Caco-2 (cell line): ENCODE data around the gene MCUB. TPM values are rescaled to one million over a fixed set of nuclear protein-coding genes. Genes with fewer than 3 reads are reported as not detected.
A peak's percentile ranks its signal among the peaks of the same experiment; 100 is the strongest.

Source experiments
- BruUV-seq: library from RNA; stranded (reverse); fragments of 400-500 nt; replicated peaks from 2 replicates; lab custom pipeline; 2021; lab: Mats Ljungman, UMichigan
- CTCF ChIA-PET: fragments of 300-600 bp; sonication (Branson Sonifier 250); formaldehyde crosslinking; loops from one replicate; lab custom pipeline; 2022; ENCODE audit warnings: antibody characterized with exemption; lab: Charles Lee
- POLR2A ChIA-PET: fragments of 300-600 bp; sonication (Branson Sonifier 250); formaldehyde crosslinking; loops from one replicate; lab custom pipeline; 2022; ENCODE audit warnings: antibody characterized with exemption; lab: Charles Lee
- DNase-seq, 2 experiments: peaks; one replicate each; pipeline versions ENCODE4 v3.0.0 to v3.0.0-alpha.2; 2020 to 2022
- H3K27me3 ChIP-seq: replicated peaks from 2 replicates; pipeline ENCODE4 v1.6.0; 2011; ENCODE audit warnings: low read length; ENCODE audit not compliant: control insufficient read depth, insufficient read depth
- H3K36me3 ChIP-seq: 2 replicates; pipeline ENCODE4 v1.5.1; 2011; ENCODE audit warnings: low read length; ENCODE audit not compliant: control insufficient read depth, insufficient read depth
- H3K4me1 ChIP-seq: fragments of 250-450 bp; sonication (Bioruptor Pico); 2 replicates; pipeline ENCODE4 v1.5.1; 2020; ENCODE audit warnings: mild to moderate bottlenecking
- H3K4me3 ChIP-seq: 2 replicates; pipeline ENCODE4 v1.5.1; 2011; ENCODE audit warnings: low read depth, mild to moderate bottlenecking, control low read depth, low read length
- H3K9me3 ChIP-seq: fragments of 250-450 bp; sonication (Bioruptor Pico); 2 replicates; pipeline ENCODE4 v1.5.1; 2020; ENCODE audit warnings: mild to moderate bottlenecking, moderate library complexity
- H3K27ac Mint-ChIP-seq: one replicate; pipeline ENCODE4 v1.8.0; 2022; ENCODE audit warnings: mixed read lengths; ENCODE audit not compliant: unreplicated experiment
- H3K27me3 Mint-ChIP-seq: one replicate; pipeline ENCODE4 v1.8.0; 2022; ENCODE audit warnings: mixed read lengths; ENCODE audit not compliant: insufficient read depth, unreplicated experiment
- H3K36me3 Mint-ChIP-seq: one replicate; pipeline ENCODE4 v1.8.0; 2022; ENCODE audit warnings: mild to moderate bottlenecking, mixed read lengths; ENCODE audit not compliant: insufficient read depth, unreplicated experiment
- H3K4me1 Mint-ChIP-seq: one replicate; pipeline ENCODE4 v1.8.0; 2022; ENCODE audit warnings: low read depth, mixed read lengths; ENCODE audit not compliant: unreplicated experiment
- H3K4me3 Mint-ChIP-seq: one replicate; pipeline ENCODE4 v1.8.0; 2022; ENCODE audit warnings: mild to moderate bottlenecking, moderate library complexity, mixed read lengths; ENCODE audit not compliant: unreplicated experiment
- H3K9me3 Mint-ChIP-seq: one replicate; pipeline ENCODE4 v1.8.0; 2022; ENCODE audit warnings: mixed read lengths; ENCODE audit not compliant: unreplicated experiment
- CTCF ChIP-seq, 2 experiments: fragments of 200-600 bp in 1 of 2; IDR thresholded peaks; 1 replicate in 1 of 2; 2 replicates in 1 of 2; pipeline versions ENCODE4 v1.5.1 to v1.8.0; 2011 to 2022; ENCODE audit warnings: antibody characterized with exemption in 1 of 2, control low read depth in 1 of 2, inconsistent platforms in 1 of 2, low read depth in 1 of 2, low read length in 1 of 2, mild to moderate bottlenecking in 1 of 2, moderate library complexity in 1 of 2; ENCODE audit not compliant: insufficient read depth in 1 of 2, severe bottlenecking in 1 of 2, unreplicated experiment in 1 of 2
- intact Hi-C: fragments of 100-400 bp; cut with micrococcal nuclease; formaldehyde crosslinking; loops from one replicate; pipeline ENCODE4 v1.10.0; 2022; ENCODE audit not compliant: unreplicated experiment
- total RNA-seq: library from RNA; stranded (reverse); gene quantifications from 2 replicates; pipeline ENCODE4 v1.2.3, GENCODE V29; 2022

Gene MCUB
- total RNA-seq, 1 experiment from 2014 or later = 3.6 TPM

DNA sequence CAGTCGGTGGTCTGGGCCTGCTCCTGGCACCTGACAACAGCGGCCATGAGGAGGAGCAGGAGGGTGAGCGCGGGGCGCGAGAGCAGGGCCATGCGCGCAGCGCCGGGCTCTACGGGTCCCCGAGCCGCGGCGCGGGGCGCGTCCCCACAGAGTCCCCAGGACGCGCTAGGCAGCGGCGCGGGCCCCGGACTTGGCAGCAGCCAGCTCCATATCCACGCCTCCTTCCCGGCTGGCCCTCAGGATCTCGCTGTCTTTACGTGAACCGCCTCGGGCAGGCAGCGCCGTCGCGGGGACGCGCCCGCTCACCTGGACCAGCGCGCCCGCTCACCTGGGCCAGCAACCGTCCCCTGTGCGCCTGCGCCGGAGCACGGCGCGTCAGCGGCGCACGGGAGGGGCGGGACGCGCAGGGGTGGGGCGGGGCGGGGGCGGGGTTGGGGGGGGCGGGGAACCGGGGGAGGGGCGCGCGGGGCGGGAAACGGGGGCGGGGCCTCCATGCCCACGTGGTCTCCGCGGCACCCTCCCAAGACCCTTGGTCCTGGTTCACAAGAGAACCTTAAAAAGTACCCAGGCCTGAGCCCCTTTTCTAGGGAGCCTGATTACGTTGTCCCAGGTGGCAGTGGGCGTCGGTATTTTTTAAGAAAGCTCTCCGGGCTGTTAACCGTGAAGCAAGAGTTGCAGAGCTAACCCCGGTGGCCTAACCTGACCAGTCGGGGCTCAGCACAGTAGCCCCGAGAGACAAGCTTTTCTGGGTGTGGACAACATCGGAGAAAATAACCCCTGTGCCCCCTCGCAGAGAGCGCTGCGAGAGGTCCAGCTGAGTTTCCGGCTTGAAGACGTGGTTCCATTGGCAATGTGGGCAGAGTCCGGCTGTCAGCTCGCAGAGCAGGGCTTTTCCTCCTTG is 169.9 kb downstream of the MCUB start, which contains the start of gene PLA2G12A:
Gene PLA2G12A, minus strand, starts transcription at position 353 of the 901 bp plus-strand sequence. Its CDS starts 261 bp downstream, at position 92.
- CTCF ChIA-PET = interaction anchor here (0.5 to 1.4 kb wide), 5 partner anchors 26 to 494 kb away, joined by 3 to 6 read pairs (median 3); partner anchors contain the start of gene CASP6
- TF ChIP-seq CTCF (IDR thresholded peaks at IDR 0.05; ENCODE audit: insufficient read depth in 1 of 2, low read depth in 1 of 2, low read length in 1 of 2, severe bottlenecking in 1 of 2, unreplicated experiment in 1 of 2) = no peak
- DNase-seq = peak; percentile 93
- no peaks in the 10 kb centered on the region for H3K9me3 Mint-ChIP-seq
- peaks cover 9% of the 10 kb centered on the region for H3K4me1 Mint-ChIP-seq
- Histone ChIP-seq H3K4me3 (peak within 1 kb of the TSS; percentile 65), H3K4me1 (0 out of 2 replicates have a peak, but pooled peaks cover 5% of the 10 kb centered on the region), H3K9me3 (no peaks in the 10 kb centered on the region), H3K36me3 (no peaks in the 10 kb centered on the region), H3K27me3 (no peaks in the 10 kb centered on the region)
- POLR2A ChIA-PET = interaction anchor here (0.8 to 1.4 kb wide), 4 partner anchors 14 to 89 kb away, joined by 3 to 5 read pairs (median 4); partner anchors contain the start of gene CASP6
- H3K27me3 Mint-ChIP-seq = peaks cover 3% of the 10 kb centered on the region
- H3K4me3 Mint-ChIP-seq = peak within 1 kb of the TSS; percentile 86
- intact Hi-C loops = loop anchor here (1.0 to 5.0 kb wide), 4 partner anchors 27 to 298 kb away; partner anchors contain the start of genes CASP6, GAR1 and SEC24B
- no peaks in the 10 kb centered on the region for H3K36me3 Mint-ChIP-seq
- peak within 1 kb of the TSS; percentile 84 for H3K27ac Mint-ChIP-seq
- no TSS peak for BruUV-seq

DNA sequence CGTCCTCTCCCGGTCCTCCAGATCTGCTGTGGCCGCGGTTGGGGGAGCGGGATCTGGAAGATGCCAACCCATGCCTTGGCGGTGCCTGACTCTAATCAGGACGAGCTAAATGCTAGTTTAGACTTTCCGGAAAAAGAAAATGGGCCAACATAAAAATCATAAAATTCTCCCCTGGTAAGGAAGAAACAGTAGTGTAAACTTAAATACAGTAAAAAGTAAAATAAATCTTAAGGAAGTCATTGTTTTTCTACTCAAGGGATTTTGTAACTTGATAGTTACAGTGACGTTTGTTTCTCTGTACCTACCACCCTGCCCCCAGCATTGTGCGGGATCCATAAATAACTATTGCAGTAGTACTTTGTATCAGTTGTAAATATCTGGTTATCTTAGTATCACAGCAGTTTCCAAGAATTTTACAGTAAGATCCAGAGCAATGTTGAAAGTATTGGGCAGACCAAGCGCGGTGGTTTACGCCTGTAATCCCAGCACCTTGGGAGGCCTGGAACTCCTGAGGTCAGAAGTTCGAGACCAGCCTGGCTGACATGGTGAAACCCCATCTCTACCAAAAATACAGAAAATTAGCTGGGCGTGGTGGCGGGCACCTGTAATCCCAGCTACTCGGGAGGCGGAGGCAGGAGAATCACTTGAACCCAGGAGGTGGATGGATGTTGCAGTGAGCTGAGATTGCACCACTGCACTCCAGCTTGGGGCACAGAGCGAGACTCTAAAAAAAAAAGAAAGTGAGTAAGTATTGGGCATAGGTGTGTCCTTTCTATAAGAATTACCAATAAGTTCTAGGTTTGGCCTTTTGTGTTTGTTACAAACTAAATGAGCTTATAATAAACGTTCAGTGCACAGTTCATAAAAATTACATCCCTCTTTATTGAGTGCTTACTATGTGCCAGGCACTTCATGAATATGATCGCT is 170.8 kb downstream of the MCUB start:
- Histone ChIP-seq H3K4me3 (peak overlapping the region; percentile 65), H3K9me3 (no peaks in the 10 kb centered on the region), H3K4me1 (0 out of 2 replicates have a peak, but pooled peaks cover 8% of the 10 kb centered on the region), H3K36me3 (no peaks in the 10 kb centered on the region), H3K27me3 (no peaks in the 10 kb centered on the region)
- no peak overlapping the region for H3K27ac Mint-ChIP-seq
- no peak for DNase-seq
- POLR2A ChIA-PET = interaction anchor here (0.8 to 1.4 kb wide), 3 partner anchors 13 to 89 kb away, joined by 3 to 5 read pairs (median 3); partner anchors contain the start of gene CASP6
- peaks cover 9% of the 10 kb centered on the region for H3K4me1 Mint-ChIP-seq
- CTCF ChIA-PET = interaction anchor here (0.6 to 1.1 kb wide), 2 partner anchors 28 to 40 kb away, joined by 3 to 6 read pairs; partner anchors contain the start of gene CASP6
- BruUV-seq = TSS peak; percentile 57
- H3K27me3 Mint-ChIP-seq = peaks cover 3% of the 10 kb centered on the region
- H3K9me3 Mint-ChIP-seq = no peaks in the 10 kb centered on the region
- peak overlapping the region; percentile 86 for H3K4me3 Mint-ChIP-seq
- intact Hi-C loops = no loop called here
- H3K36me3 Mint-ChIP-seq = no peaks in the 10 kb centered on the region
- TF ChIP-seq CTCF (IDR thresholded peaks at IDR 0.05; ENCODE audit: insufficient read depth in 1 of 2, low read depth in 1 of 2, low read length in 1 of 2, severe bottlenecking in 1 of 2, unreplicated experiment in 1 of 2) = no peak
